Pancreas (tissue), 10 donors: Measurements from ENCODE around the gene STEAP4. TPM values are rescaled to one million over a fixed set of nuclear protein-coding genes. Genes with fewer than 3 reads are reported as not detected.

Source experiments
- ATAC-seq, 4 donors: fragments of 200-7000 bp; cut with Tn5 transposase; one replicate each; pipeline versions ENCODE4 v1.8.0 to v1.9.1; 2020; ENCODE audit warnings: mild to moderate bottlenecking in 4 of 4, moderate library complexity in 4 of 4
- DNase-seq, 6 donors: peaks; one replicate each; pipeline ENCODE4 v3.0.0-alpha.2; 2020
- FAIRE-seq: peaks from 2 replicates; lab custom pipeline; 2012; peaks lifted over from hg19 to GRCh38; lab: Jason Lieb, UNC
- H3K27ac ChIP-seq, 4 donors: fragments of 200-600 bp; sonication (generic); 1 replicate in 3 of 4; 2 replicates in 1 of 4; pipeline versions ENCODE4 v1.5.0 to v1.8.0; 2020
- H3K27me3 ChIP-seq, 4 donors: fragments of 200-600 bp; one replicate each; pipeline ENCODE4 v1.8.0; 2021
- H3K36me3 ChIP-seq, 3 donors: fragments of 200-600 bp; sonication (generic) in 1 of 3; one replicate each; pipeline versions ENCODE4 v1.5.0 to v1.8.0; 2020 to 2021
- H3K4me1 ChIP-seq, 3 donors: fragments of 200-600 bp; one replicate each; pipeline ENCODE4 v1.8.0; 2021
- H3K4me3 ChIP-seq, 4 donors: fragments of 200-600 bp; sonication (generic) in 2 of 4; one replicate each; pipeline versions ENCODE4 v1.5.0 to v1.8.0; 2020 to 2021
- H3K9me3 ChIP-seq, 4 donors: fragments of 200-600 bp; one replicate each; pipeline ENCODE4 v1.8.0; 2021
- CTCF ChIP-seq, 4 donors: fragments of 200-600 bp; sonication (generic) in 3 of 4; IDR thresholded peaks; one replicate each; pipeline versions ENCODE4 v1.5.0 to v1.8.0; 2021; ENCODE audit warnings: antibody characterized with exemption in 4 of 4
- WGBS, 2 donors: extraction: QIAGEN DNeasy Blood & Tissue Kit; methylation state at CpG; one replicate each; pipeline ENCODE4 v1.1.7; 2013; 5-methylcytosine and 5-hydroxymethylcytosine counted together
- intact Hi-C, 3 donors: fragments of 100-400 bp; cut with DNase I; formaldehyde crosslinking; loops; one replicate each; pipeline versions ENCODE4 v1.11.1 to v1.14.2; 2022
- polyA plus RNA-seq, 2 donors: library from polyadenylated mRNA; stranded (reverse); fragments of 200-250 nt; gene quantifications; one replicate each; pipeline ENCODE4 v1.2.3, GENCODE V29; 2013
- total RNA-seq, 6 donors: library from RNA; stranded (reverse); fragmentation: NEBNext Ultra II Directional in 4 of 6; extraction: Animal tissue kit (Norgen Biotek cat#: 25700) in 4 of 6; gene quantifications; one replicate each; pipeline versions ENCODE4 v1.2.1 to v1.2.4, GENCODE V29; 2021 to 2023
- donor health status: healthy with polysubstance abuse.
- donor health status: DM: no; HTN: no; CAD: no; lungs with moderate emphysema.
- donor health status: DM: no; HTN: no; CAD: no.
- donor health status: control.
- donor health status: control.
- donor health status: Bipolar disorder and iron deficiency.
- donor health status: DM: yes; HTN: yes; CAD: no.
- donor health status: DM: no; HTN: no; CAD: no.
- donor health status: DM: no; HTN: no; CAD: no.
- donor health status: DM: yes; HTN: yes; CAD: no.

STEAP4 gene
- total and polyA plus RNA-seq, 8 donors = 3.2 to 15.0 (median 7.2) TPM

GRCh38 chr7:88310956-88311674 is 4.4 kb upstream of the STEAP4 start:
- no peak for DNase-seq
- no peak for FAIRE-seq
- Histone ChIP-seq H3K27ac (peak overlapping the region in 2 of 4 donors; percentile 27 to 39), H3K36me3 (no peaks in the 10 kb centered on the region), H3K4me1 (peaks cover 0 to 11% (median 0%) of the 10 kb centered on the region in 3 donors), H3K27me3 (no peaks in the 10 kb centered on the region), H3K4me3 (no peak overlapping the region), H3K9me3 (no peaks in the 10 kb centered on the region)
- TF ChIP-seq CTCF (IDR thresholded peaks at IDR 0.05) = no peak
- intact Hi-C loops = no loop called here
- 78 to 80% methylated on average over 4 of the region's 4 CpGs for WGBS, 2 donors
- ATAC-seq = no peak

GRCh38 chr7:88309819-88310218 is 3.1 kb upstream of the STEAP4 start:
- H3K36me3 ChIP-seq = no peaks in the 10 kb centered on the region
- H3K4me3 ChIP-seq = no peak overlapping the region
- TF ChIP-seq CTCF (IDR thresholded peaks at IDR 0.05) = no peak
- no peaks in the 10 kb centered on the region for H3K9me3 ChIP-seq
- H3K27ac ChIP-seq = no peak overlapping the region
- H3K27me3 ChIP-seq = no peaks in the 10 kb centered on the region
- ATAC-seq = no peak
- H3K4me1 ChIP-seq = peaks cover 0 to 11% (median 0%) of the 10 kb centered on the region in 3 donors
- intact Hi-C loops = no loop called here
- no peak for DNase-seq
- 84 to 85% methylated on average over 2 of the region's 2 CpGs for WGBS, 2 donors
- FAIRE-seq = no peak

GRCh38 chr7:88307823-88308222 is 1.1 kb upstream of the STEAP4 start:
- no peak for FAIRE-seq
- peaks cover 0 to 11% (median 0%) of the 10 kb centered on the region in 3 donors for H3K4me1 ChIP-seq
- no peak for TF ChIP-seq CTCF (IDR thresholded peaks at IDR 0.05)
- no peaks in the 10 kb centered on the region for H3K36me3 ChIP-seq
- 94 to 95% methylated on average over 3 of the region's 3 CpGs for WGBS, 2 donors
- H3K4me3 ChIP-seq = no peak overlapping the region
- H3K27ac ChIP-seq = no peak overlapping the region
- H3K27me3 ChIP-seq = no peaks in the 10 kb centered on the region
- no peak for ATAC-seq
- no peak for DNase-seq
- no peaks in the 10 kb centered on the region for H3K9me3 ChIP-seq
- intact Hi-C loops = no loop called here

- no peak for TF ChIP-seq CTCF (IDR thresholded peaks at IDR 0.05)
- H3K27me3 ChIP-seq = no peaks in the 10 kb centered on the region
- ATAC-seq (no peak), FAIRE-seq (no peak), DNase-seq (no peak)
- H3K9me3 ChIP-seq = no peaks in the 10 kb centered on the region
- H3K27ac ChIP-seq = peak overlapping the region in 1 of 4 donors; percentile 40
- WGBS, 2 donors = 96 to 100% methylated on average over 2 of the region's 2 CpGs
- H3K4me3 ChIP-seq = peak overlapping the region in 1 of 4 donors; percentile 48
- intact Hi-C loops = no loop called here
- H3K4me1 ChIP-seq = peaks cover 0 to 11% (median 0%) of the 10 kb centered on the region in 3 donors
- H3K36me3 ChIP-seq = no peaks in the 10 kb centered on the region
Observed at GRCh38 chr7:88307412-88307811, 718 bp upstream of the STEAP4 start.

- no peak for DNase-seq
- H3K9me3 ChIP-seq = no peaks in the 10 kb centered on the region
- intact Hi-C loops = no loop called here
- no peak overlapping the region for H3K4me3 ChIP-seq
- no peaks in the 10 kb centered on the region for H3K27me3 ChIP-seq
- TF ChIP-seq CTCF (IDR thresholded peaks at IDR 0.05) = no peak
- FAIRE-seq = no peak
- H3K4me1 ChIP-seq = peaks cover 0 to 4% (median 0%) of the 10 kb centered on the region in 3 donors
- 76 to 83% methylated on average over 3 of the region's 3 CpGs for WGBS, 2 donors
- no peak for ATAC-seq
- H3K36me3 ChIP-seq = no peaks in the 10 kb centered on the region
- no peak overlapping the region for H3K27ac ChIP-seq
Observed at GRCh38 chr7:88305044-88305443, 1.6 kb downstream of the STEAP4 start.
